HG02973 (cell line): ENCODE measurements around the gene OR2M4.
A peak's percentile ranks its signal among the peaks of the same experiment; 100 is the strongest.
"Not testable (repeated sequence)": the region's sequence is repeated elsewhere in the genome, so short reads cannot be mapped to it uniquely, and the experiment has no call there.

ENCODE experiments used
- ATAC-seq: cut with Tn5 transposase; IDR thresholded peaks from one replicate; pipeline ENCODE4 v1.9.1; 2021; ENCODE audit warnings: moderate library complexity; ENCODE audit not compliant: unreplicated experiment

The OR2M4 gene

GRCh38 chr1:248231117-248231516 is at the start of gene OR2M4:
Gene OR2M4 (plus strand): TSS chr1:248231417. CDS start chr1:248238929, 7,512 bp downstream.
- ATAC-seq, result no peak

GRCh38 chr1:248183996-248184395 is 47.2 kb upstream of the OR2M4 start:
- no peak for ATAC-seq

- ATAC-seq, result no peak
These were observed 43.9 kb upstream of the OR2M4 start for GRCh38 chr1:248187363-248187762.

- no peak for ATAC-seq
These were observed 42.2 kb upstream of the OR2M4 start for GRCh38 chr1:248189026-248189425.

- ATAC-seq, result no peak
These were observed 37.1 kb upstream of the OR2M4 start for GRCh38 chr1:248194117-248194516.

- no peak for ATAC-seq
These were observed 34.3 kb upstream of the OR2M4 start, which contains the start of gene OR2M3 for GRCh38 chr1:248196965-248197364. Gene OR2M3 (plus strand): TSS chr1:248197265. CDS start chr1:248203068, 5,803 bp downstream.

- ATAC-seq, result no peak
These were observed 15.3 kb upstream of the OR2M4 start for GRCh38 chr1:248215880-248216279.

- no peak for ATAC-seq
These were observed 5.7 kb upstream of the OR2M4 start for GRCh38 chr1:248225537-248225936.

- no peak for ATAC-seq
These were observed 1.8 kb upstream of the OR2M4 start for GRCh38 chr1:248229360-248229908.

GRCh38 chr1:248239478-248239877 is 8.3 kb downstream of the OR2M4 start:
- no peak for ATAC-seq

GRCh38 chr1:248243204-248243603 is 12.0 kb downstream of the OR2M4 start:
- ATAC-seq, result peak; percentile 90

- not testable (repeated sequence) for ATAC-seq
These were observed 28.1 kb downstream of the OR2M4 start for GRCh38 chr1:248259309-248259708.

- no peak for ATAC-seq
These were observed 37.0 kb downstream of the OR2M4 start for GRCh38 chr1:248268178-248268577.

GRCh38 chr1:248273225-248273624 is 42.0 kb downstream of the OR2M4 start:
- ATAC-seq, result not testable (repeated sequence)

GRCh38 chr1:248277876-248278275 is 46.7 kb downstream of the OR2M4 start, which contains the start of gene OR2T33:
Gene OR2T33 (minus strand): TSS chr1:248277976. CDS start chr1:248273814, 4,162 bp downstream.
- no peak for ATAC-seq

- no peak for ATAC-seq
These were observed 57.2 kb downstream of the OR2M4 start for GRCh38 chr1:248288391-248288790.
